Measurements from ENCODE around the gene CDC25B. TPM values are rescaled to one million over a fixed set of nuclear protein-coding genes. Genes with fewer than 3 reads are reported as not detected.

CDC25B gene
- total RNA-seq, 2 donors from 2014 or later: 8.7 to 25.6 TPM

GRCh38 chr20:3800878-3801260 is 4.8 kb downstream of the CDC25B start:
- Histone ChIP-seq H3K9me3 (no peaks in the 10 kb centered on the region), H3K27me3 (replicated peaks; ENCODE audit: insufficient read depth) (no peaks in the 10 kb centered on the region), H3K36me3 (no peaks in the 10 kb centered on the region), H3K4me1 (replicated peaks) (no peaks in the 10 kb centered on the region), H3K27ac (no peak overlapping the region), H3K4me3 (no peak overlapping the region)
- no peak for DNase-seq (ENCODE audit: low spot score)
- WGBS: 90% methylated on average over 8 of the region's 8 CpGs
- no peak for TF ChIP-seq POLR2A (IDR thresholded peaks at IDR 0.05)
- TF ChIP-seq, protein P1, sequence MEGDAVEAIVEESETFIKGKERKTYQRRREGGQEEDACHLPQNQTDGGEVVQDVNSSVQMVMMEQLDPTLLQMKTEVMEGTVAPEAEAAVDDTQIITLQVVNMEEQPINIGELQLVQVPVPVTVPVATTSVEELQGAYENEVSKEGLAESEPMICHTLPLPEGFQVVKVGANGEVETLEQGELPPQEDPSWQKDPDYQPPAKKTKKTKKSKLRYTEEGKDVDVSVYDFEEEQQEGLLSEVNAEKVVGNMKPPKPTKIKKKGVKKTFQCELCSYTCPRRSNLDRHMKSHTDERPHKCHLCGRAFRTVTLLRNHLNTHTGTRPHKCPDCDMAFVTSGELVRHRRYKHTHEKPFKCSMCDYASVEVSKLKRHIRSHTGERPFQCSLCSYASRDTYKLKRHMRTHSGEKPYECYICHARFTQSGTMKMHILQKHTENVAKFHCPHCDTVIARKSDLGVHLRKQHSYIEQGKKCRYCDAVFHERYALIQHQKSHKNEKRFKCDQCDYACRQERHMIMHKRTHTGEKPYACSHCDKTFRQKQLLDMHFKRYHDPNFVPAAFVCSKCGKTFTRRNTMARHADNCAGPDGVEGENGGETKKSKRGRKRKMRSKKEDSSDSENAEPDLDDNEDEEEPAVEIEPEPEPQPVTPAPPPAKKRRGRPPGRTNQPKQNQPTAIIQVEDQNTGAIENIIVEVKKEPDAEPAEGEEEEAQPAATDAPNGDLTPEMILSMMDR (IDR thresholded peaks at IDR 0.05): no peak
- no peak for TF ChIP-seq POLR2AphosphoS5 (IDR thresholded peaks at IDR 0.05)
- intact Hi-C loops (cut with DNase I): no loop called here

DNA sequence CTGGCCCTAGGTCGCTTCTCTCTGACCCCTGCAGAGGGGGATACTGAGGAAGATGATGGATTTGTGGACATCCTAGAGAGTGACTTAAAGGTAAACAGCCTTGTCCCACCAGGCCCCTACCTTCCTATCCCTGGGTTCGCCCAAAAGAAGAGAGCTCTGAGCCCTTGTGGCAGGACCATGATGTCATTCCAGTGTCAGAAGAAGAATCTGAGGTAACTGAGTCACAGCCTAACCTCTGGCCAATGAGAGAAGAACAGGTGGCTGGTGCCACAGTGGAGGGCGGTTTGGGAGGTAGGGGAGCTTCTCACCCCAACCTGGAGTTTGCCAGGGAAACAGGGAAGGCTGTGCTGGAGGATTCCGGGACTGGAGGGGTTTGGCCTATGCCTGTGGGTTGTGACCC is 5.2 kb downstream of the CDC25B start:
- intact Hi-C loops (cut with DNase I): no loop called here
- Histone ChIP-seq H3K4me1 (replicated peaks) (no peaks in the 10 kb centered on the region), H3K9me3 (no peaks in the 10 kb centered on the region), H3K4me3 (no peak overlapping the region), H3K27ac (no peak overlapping the region), H3K27me3 (replicated peaks; ENCODE audit: insufficient read depth) (no peaks in the 10 kb centered on the region), H3K36me3 (no peaks in the 10 kb centered on the region)
- 91% methylated on average over 4 of the region's 4 CpGs for WGBS
- no peak for DNase-seq (ENCODE audit: low spot score)
- TF ChIP-seq, protein P1 (IDR thresholded peaks at IDR 0.05): no peak
- TF ChIP-seq POLR2AphosphoS5 (IDR thresholded peaks at IDR 0.05): no peak
- TF ChIP-seq POLR2A (IDR thresholded peaks at IDR 0.05): no peak

DNA sequence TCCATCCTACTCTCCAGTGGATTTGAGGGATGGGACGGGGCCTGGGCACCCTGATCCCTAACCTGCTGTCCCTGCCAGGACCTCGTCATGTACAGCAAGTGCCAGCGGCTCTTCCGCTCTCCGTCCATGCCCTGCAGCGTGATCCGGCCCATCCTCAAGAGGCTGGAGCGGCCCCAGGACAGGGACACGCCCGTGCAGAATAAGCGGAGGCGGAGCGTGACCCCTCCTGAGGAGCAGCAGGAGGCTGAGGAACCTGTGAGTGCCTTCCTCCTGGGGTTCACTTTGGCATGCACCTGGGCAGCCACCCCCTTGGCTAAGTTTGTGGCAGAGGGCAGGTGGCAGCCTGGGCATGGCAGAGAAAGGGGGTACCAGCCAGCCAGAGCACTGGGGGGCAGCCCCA is 5.7 kb downstream of the CDC25B start:
- TF ChIP-seq POLR2AphosphoS5 (IDR thresholded peaks at IDR 0.05) (no peak), POLR2A (IDR thresholded peaks at IDR 0.05) (no peak)
- TF ChIP-seq, protein P1 (IDR thresholded peaks at IDR 0.05): no peak
- Histone ChIP-seq H3K9me3 (no peaks in the 10 kb centered on the region), H3K27me3 (replicated peaks; ENCODE audit: insufficient read depth) (no peaks in the 10 kb centered on the region), H3K4me1 (replicated peaks) (peaks cover under 1% of the 10 kb centered on the region), H3K36me3 (no peaks in the 10 kb centered on the region), H3K27ac (no peak overlapping the region), H3K4me3 (no peak overlapping the region)
- WGBS: 94% methylated on average over 13 of the region's 13 CpGs
- DNase-seq (ENCODE audit: low spot score): no peak
- intact Hi-C loops (cut with DNase I): no loop called here

- no peak for DNase-seq (ENCODE audit: low spot score)
- no peak overlapping the region for H3K4me3 ChIP-seq
- H3K27ac ChIP-seq: no peak overlapping the region
- H3K9me3 ChIP-seq: no peaks in the 10 kb centered on the region
- H3K36me3 ChIP-seq: no peaks in the 10 kb centered on the region
- 95% methylated on average over 11 of the region's 11 CpGs for WGBS
- intact Hi-C loops (cut with DNase I): no loop called here
- TF ChIP-seq, protein P1 (IDR thresholded peaks at IDR 0.05): no peak
- TF ChIP-seq POLR2AphosphoS5 (IDR thresholded peaks at IDR 0.05): no peak
- H3K4me1 ChIP-seq (replicated peaks): peaks cover 5% of the 10 kb centered on the region
- H3K27me3 ChIP-seq (replicated peaks; ENCODE audit: insufficient read depth): no peaks in the 10 kb centered on the region
These were observed 6.6 kb downstream of the CDC25B start for GRCh38 chr20:3802524-3803239.

DNA sequence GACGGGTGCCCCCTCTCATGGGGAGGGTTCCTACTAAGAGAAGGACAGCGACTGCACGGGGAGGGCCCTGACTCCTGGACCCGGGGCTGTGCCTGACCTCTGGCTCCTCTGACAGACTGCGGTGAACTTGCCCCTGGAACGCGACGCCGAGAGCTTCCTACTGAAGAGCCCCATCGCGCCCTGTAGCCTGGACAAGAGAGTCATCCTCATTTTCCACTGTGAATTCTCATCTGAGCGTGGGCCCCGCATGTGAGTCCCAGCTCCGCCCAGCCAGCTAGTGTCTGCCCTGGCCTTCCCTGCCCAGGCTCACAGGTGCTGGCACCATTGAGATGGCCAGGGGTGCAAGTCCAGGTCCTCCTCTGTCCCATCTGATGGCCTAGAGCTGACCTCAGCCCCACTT is 7.2 kb downstream of the CDC25B start:
- 97% methylated on average over 14 of the region's 14 CpGs for WGBS
- intact Hi-C loops (cut with DNase I): no loop called here
- Histone ChIP-seq H3K4me3 (no peak overlapping the region), H3K27ac (no peak overlapping the region), H3K9me3 (no peaks in the 10 kb centered on the region), H3K27me3 (replicated peaks; ENCODE audit: insufficient read depth) (no peaks in the 10 kb centered on the region), H3K4me1 (replicated peaks) (peaks cover 5% of the 10 kb centered on the region), H3K36me3 (no peaks in the 10 kb centered on the region)
- TF ChIP-seq POLR2AphosphoS5 (IDR thresholded peaks at IDR 0.05): no peak
- DNase-seq (ENCODE audit: low spot score): no peak

All from prostate gland (tissue), 2 donors.